DMS153 treated with DMSO at 0.1 percent for 48 hours (cell line): Measurements from ENCODE around the gene BOK.
"Not testable (repeated sequence)": the region's sequence is repeated elsewhere in the genome, so short reads cannot be mapped to it uniquely, and the experiment has no call there.

ENCODE experiments used
- DNase-seq: peaks from one replicate; lab custom pipeline; 2025; ENCODE audit not compliant: unreplicated experiment; lab: John Stamatoyannopoulos, UW

BOK gene

DNA sequence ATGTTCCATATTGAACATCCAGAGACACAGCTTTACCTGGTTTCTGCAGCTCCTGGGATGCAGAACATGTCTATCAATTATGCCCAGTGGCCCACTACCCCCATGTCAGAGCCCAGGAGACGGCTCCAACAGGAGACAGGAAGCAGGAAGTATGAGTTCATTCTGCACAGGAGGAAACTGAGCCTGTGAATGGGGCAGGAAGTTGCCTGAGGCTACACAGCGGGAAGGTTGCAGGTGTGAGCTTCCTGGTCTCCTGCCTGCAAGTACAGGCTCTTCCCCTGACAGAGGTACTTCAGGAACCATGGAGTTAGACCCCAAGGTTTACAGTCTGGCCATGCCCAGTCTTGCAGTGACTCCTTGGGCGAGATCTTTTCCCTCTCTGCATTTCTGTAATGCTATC lies 2.8 kb upstream of the BOK start:
- no peak for DNase-seq

DNA sequence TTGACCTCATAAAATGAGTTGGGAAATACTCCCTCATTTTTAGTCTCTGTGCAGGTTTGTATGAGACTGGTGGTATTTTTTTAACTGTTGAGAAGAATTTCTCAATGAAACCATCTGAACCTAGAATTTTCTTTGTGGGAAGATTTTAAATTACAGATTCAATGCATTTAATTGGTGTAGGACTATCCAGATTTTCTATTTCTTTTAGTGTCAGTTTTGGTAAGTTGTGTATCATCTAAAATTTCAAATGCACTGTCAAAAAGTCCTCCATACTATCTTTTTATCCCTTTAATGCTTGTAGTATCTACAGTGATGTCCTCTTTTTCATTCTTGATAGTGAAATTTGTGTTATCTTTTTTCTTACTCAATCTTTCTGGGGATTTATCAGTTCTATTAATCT lies 1.8 kb upstream of the BOK start:
- DNase-seq = no peak

DNA sequence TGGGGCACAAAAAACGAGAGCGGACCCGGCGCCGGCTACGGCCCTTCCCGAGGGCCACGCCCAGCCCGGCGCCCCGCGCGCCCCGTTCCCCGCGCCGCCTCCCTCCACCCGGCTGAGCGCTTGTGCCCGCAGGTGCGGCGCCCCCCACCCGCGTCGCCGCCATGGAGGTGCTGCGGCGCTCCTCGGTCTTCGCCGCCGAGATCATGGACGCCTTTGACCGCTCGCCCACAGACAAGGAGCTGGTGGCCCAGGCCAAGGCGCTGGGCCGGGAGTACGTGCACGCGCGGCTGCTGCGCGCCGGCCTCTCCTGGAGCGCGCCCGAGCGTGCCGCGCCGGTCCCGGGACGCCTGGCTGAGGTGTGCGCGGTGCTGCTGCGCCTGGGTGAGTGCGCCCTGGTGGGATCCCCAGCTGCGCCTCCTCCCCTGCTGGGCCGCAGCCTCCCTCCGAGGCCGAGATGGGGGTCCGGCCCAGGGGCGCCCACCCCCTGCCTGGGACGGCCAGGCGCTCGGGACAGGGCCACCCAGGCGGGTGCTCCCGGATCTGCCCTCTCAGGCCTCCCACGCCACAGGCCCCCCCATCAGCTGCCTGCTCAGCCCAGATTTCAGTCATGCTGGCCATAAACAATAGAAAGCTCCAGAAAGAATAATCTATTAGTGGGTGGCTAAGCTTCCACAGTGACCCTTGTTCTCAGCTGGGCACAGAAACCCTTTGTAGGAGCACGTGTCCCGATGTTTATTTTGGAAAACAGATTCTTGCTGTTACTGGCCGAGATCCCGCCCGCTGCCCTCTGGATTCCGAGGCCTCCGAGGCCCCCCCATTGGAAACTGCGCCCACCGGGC lies 997 bp downstream of the BOK start:
- DNase-seq = no peak

GRCh38 chr2:241560162-241560882 lies 1.8 kb downstream of the BOK start:
- no peak for DNase-seq

GRCh38 chr2:241560883-241561474 lies 2.4 kb downstream of the BOK start:
- DNase-seq = no peak

DNA sequence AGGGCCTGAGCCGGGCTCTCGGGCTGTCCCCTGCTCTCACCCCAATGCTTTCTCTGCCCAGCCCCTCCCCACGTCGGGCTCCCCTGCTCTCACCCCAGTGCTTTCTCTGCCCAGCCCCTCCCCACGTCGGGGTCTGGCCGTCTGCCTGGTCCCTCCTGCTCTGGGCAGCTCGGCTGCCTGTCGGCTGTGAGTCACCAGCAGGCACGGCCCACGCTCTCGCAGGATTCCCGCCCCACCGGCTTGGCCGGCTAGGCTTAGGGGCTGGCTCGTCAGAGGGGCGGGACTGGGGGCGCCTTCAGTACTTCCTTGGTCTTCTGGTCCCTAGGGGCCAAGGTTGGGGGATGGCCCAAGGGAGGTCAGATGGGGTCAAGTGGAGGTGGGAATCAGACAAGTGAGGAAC lies 3.3 kb downstream of the BOK start:
- no peak for DNase-seq

- DNase-seq = no peak
Observed at GRCh38 chr2:241562269-241562891, 3.8 kb downstream of the BOK start.

DNA sequence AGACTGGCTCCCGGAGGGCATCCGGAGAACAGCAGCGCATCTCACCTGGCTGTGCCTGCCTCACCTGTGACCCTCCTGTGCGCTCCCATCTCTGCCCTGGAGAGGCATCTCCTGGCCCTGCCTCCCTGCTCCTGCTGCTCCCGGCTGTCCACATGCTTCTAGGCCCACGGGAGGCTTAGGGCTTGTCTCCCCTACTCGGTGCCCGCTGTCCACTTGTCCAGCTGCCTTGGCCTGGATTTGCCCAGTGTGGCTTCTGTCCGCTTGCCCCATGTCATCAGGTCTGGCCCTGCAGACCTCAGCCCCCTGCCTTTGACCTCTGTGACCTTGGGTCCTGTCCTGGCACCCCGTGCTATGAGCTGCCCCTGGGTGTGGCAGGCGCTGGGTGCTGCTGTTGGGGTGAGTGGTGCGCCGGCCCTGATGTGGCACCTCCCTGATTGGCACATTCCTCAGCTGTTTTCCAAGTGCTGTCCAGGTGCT lies 4.5 kb downstream of the BOK start:
- no peak for DNase-seq

DNA sequence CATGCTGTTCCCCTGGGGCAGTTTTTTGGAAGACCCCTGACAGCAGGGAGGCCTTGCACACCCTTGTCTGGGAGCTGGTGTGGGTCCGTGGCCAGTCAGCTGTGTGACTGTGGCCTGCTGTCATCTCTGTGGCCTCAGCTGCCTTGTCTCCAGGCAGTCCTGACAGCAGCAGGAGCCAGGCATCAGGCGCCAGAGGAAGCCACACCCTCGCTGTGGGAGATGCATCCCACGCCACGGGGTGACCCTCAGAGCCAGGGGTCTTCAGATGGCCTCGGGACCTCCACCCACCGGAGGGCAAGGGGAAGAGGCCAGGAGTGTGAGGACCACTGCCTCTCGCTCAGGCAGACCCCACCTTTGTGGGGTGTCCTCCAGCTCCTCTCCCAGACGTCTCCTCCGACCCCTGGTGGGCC lies 5.0 kb downstream of the BOK start:
- no peak for DNase-seq

DNA sequence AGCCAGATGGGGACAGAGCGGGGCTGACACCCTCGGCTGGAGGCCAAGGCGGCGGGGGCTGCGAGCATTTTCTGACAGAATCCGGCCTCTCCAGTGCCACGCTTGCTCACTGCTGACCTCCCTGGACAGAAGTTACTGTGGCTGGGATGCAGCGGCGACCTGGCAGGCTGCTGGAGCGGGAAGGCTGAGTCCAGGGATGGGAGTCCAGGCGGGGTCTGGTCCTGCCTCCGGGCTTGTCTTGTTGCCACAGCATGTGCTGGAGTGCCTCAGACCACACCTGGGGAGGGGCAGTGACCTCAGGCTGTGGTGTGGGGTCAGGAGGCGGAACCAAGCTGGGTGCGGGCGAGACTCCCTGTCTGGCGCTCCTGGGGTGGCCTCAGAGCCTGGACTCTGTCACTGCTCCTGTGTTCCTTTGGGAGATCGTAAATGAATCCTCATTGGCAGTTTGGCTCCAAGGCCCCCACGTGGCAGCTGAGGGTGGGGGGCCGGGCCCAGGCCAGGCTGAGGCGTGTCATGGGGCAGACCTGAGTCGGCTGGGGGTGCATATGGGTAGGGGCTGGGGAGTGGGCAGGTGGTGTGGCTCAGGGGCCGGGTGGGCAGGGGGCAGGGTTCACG lies 5.5 kb downstream of the BOK start:
- DNase-seq = no peak

GRCh38 chr2:241564596-241565410 lies 6.3 kb downstream of the BOK start:
- DNase-seq = no peak

GRCh38 chr2:241565411-241565810 lies 6.9 kb downstream of the BOK start:
- DNase-seq = no peak

DNA sequence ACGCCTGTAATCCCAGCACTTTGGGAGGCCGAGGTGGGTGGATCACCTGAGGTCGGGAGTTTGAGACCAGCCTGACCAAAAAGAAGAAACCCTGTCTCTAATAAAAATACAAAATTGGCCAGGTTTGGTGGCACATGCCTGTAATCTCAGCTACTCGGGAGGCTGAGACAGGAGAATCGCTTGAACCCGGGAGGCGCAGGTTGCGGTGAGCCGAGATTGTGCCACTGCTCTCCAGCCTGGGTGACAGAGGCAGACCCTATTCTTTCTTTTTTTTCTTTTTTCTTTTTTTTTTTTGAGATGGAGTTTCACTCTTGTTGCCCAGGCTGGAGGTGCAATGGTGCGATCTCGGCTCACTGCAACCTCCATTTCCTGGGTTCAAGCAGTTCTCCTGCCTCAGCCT lies 7.5 kb downstream of the BOK start:
- DNase-seq = not testable (repeated sequence)

GRCh38 chr2:241566468-241566867 lies 7.9 kb downstream of the BOK start:
- DNase-seq = no peak

DNA sequence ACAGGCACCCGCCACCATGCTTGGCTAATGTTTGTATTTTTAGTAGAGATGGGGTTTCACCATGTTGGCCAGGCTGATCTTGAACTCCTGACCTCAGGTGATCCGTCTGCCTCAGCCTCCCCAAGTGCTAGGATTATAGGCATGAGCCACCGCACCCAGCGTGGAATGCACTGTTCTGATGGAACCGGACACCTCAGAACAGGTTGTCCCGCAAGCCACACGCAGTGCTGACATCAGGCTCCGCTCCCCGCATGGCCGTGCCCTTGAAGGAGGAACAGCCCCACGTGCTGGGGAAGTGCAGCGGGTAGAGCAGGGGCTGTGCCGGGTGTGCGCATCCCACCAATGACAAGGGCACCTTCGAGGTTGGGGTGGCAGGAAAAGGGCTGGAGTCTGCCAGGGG lies 8.7 kb downstream of the BOK start:
- not testable (repeated sequence) for DNase-seq

GRCh38 chr2:241567776-241568175 lies 9.2 kb downstream of the BOK start:
- no peak for DNase-seq

- no peak for DNase-seq
Observed at GRCh38 chr2:241568726-241569125, 10.2 kb downstream of the BOK start.

GRCh38 chr2:241569831-241570281 lies 11.3 kb downstream of the BOK start:
- DNase-seq = no peak

DNA sequence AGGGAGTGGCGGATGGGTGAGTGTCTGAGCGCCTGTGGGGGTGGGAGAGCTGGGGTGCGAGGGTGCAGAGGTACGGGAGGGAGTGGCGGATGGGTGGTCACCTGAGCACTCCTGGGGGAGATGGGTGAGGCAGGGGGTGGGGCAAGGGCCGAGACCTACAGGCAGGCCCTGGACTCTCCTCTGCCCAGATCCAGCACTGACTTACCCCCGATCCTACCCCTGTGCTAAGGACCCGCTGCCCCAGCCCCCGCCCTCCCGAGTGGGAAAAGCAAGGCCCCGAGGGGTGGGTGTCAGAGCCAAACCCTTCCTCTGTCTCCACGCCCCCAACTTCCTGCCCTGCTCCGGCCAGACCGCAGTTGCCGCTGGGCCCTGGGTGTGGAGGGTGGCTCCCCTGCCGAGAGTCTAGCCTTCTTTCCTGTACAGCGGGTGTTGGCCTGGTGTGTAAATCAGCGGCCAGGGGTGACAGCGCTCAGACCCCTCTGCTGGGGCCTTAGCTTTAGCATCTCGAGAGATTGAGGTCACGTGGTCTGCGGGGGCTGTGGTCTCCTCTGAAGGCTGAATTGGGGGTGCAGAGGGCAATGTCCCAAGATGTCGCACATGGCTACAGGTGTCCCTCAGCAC lies 12.5 kb downstream of the BOK start:
- no peak for DNase-seq
